ENCODE results near the gene CORO7.

DNA sequence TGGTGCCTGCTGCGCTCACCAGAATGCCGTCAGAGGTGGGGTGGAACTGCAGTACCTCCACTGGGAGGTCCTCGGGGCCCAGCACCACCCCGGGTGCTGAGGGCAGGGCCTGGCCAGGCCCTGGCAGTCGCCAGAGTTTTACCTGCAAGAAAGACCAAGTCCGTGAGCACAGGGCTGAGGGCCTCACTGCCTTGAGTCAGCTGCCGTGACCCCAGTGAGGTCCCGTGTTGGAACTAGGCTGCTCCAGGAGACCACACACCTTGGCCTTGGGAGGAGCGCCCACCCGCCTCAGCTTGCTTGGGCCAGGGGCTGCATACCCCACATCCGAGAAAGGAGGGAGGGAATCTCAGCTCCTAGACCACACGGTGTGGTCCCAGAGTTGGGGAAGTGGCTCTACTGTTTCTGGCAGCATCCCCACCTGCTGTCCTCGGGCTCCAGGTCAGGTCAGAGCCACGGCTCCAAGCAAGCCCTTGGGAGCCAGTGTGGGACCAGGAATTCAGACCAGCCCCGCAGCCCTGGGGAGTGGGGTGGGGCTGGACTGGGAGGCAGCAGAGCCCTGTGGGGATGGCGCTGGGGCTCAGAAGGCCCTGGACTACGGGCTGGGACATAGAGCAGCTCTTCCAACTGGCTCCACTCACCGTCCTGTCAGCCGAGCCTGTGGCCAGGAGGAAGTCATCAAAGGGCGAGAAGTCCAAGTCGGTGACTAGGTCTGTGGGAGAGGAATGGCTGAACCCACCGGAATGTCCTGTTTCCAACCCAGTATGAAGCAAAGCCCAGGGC is 8.7 kb downstream of the CORO7 start:
- TF ChIP-seq, protein P1, sequence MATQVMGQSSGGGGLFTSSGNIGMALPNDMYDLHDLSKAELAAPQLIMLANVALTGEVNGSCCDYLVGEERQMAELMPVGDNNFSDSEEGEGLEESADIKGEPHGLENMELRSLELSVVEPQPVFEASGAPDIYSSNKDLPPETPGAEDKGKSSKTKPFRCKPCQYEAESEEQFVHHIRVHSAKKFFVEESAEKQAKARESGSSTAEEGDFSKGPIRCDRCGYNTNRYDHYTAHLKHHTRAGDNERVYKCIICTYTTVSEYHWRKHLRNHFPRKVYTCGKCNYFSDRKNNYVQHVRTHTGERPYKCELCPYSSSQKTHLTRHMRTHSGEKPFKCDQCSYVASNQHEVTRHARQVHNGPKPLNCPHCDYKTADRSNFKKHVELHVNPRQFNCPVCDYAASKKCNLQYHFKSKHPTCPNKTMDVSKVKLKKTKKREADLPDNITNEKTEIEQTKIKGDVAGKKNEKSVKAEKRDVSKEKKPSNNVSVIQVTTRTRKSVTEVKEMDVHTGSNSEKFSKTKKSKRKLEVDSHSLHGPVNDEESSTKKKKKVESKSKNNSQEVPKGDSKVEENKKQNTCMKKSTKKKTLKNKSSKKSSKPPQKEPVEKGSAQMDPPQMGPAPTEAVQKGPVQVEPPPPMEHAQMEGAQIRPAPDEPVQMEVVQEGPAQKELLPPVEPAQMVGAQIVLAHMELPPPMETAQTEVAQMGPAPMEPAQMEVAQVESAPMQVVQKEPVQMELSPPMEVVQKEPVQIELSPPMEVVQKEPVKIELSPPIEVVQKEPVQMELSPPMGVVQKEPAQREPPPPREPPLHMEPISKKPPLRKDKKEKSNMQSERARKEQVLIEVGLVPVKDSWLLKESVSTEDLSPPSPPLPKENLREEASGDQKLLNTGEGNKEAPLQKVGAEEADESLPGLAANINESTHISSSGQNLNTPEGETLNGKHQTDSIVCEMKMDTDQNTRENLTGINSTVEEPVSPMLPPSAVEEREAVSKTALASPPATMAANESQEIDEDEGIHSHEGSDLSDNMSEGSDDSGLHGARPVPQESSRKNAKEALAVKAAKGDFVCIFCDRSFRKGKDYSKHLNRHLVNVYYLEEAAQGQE (IDR thresholded peaks at IDR 0.05; ENCODE audit: insufficient read depth in 1 of 2, low read depth in 2 of 2, low read length in 2 of 2) = no peak
- TF ChIP-seq TAF1 (IDR thresholded peaks at IDR 0.05; ENCODE audit: borderline replicate concordance, insufficient read depth, low read length) (no peak), SIN3A (IDR thresholded peaks at IDR 0.05; ENCODE audit: borderline replicate concordance, insufficient read depth, low read length) (no peak), POLR2AphosphoS5 (IDR thresholded peaks at IDR 0.05; ENCODE audit: low read depth, low read length) (no peak), FOXP2 (optimal IDR thresholded peaks at IDR 0.05; ENCODE audit: borderline replicate concordance, extremely low read depth, extremely low read length, insufficient read depth) (no peak)

Measured in PFSK-1 (cell line).